ENCODE results near the gene MAP6.

GRCh38 chr11:75714211-75714610, 45.4 kb upstream of the MAP6 start:
- TF ChIP-seq CTCF (IDR thresholded peaks at IDR 0.05; ENCODE audit: insufficient read depth, low read length, poor library complexity, severe bottlenecking) (no peak), EZH2phosphoT487 (conservative IDR thresholded peaks at IDR 0.05; ENCODE audit: low read length) (no peak)

Measured in SU-DHL-6 (cell line).